Measurements from ENCODE around the gene SLC16A8. TPM values are rescaled to one million over a fixed set of nuclear protein-coding genes. Genes with fewer than 3 reads are reported as not detected.

SLC16A8 gene
- total and polyA plus RNA-seq, 2 of the 13 experiments (the other 11 are each of a cell fraction or from before 2014, with no cell fraction given) = not detected

- in situ Hi-C loops (cut with HindIII; ENCODE audit: extremely low pct_ligation_motif_present, low pct_unique_long_range_greater_than_20kb) (no loop called here), intact Hi-C loops (cut with micrococcal nuclease; ENCODE audit: unreplicated experiment) (no loop called here)
- ChIA-PET POLR2A (no interaction called here), CTCF (ENCODE audit: low intra/inter-chr PET ratio, low total read pairs) (no interaction called here)
- no peak for FAIRE-seq
- no peaks in the 10 kb centered on the region for H3K9me3 ChIP-seq (ENCODE audit: low read length)
- no peaks in the 10 kb centered on the region for H3K27me3 ChIP-seq (ENCODE audit: control insufficient read depth in 1 of 2, insufficient read depth in 2 of 2, low read length in 2 of 2)
- DNase-seq (ENCODE audit: low spot score) = no peak
- H2AFZ ChIP-seq (ENCODE audit: low read length) = no peak overlapping the region
- no peaks in the 10 kb centered on the region for H4K20me1 ChIP-seq (ENCODE audit: insufficient read depth, low read length)
- H3K4me3 ChIP-seq (replicated peaks in 1 of 3; ENCODE audit: insufficient read depth in 1 of 3, low read depth in 2 of 3, low read length in 3 of 3) = no peak overlapping the region
- H3K4me2 ChIP-seq (ENCODE audit: low read depth, low read length) = no peak overlapping the region
- 59% methylated on average over 3 of the region's 10 CpGs for WGBS (ENCODE audit: low lambda C conversion rate)
- ATAC-seq = no peak
- H3K36me3 ChIP-seq (replicated peaks in 1 of 2; ENCODE audit: control insufficient read depth in 1 of 2, insufficient read depth in 2 of 2, low read length in 2 of 2) = no peaks in the 10 kb centered on the region
- H3K79me2 ChIP-seq (ENCODE audit: insufficient read depth, low read length) = no peaks in the 10 kb centered on the region
- H3K27ac ChIP-seq (ENCODE audit: extremely low read length, insufficient read depth, low read length) = no peak overlapping the region
- BruUV-seq (replicated peaks) = no TSS peak
- no peak overlapping the region for H3K9ac ChIP-seq (ENCODE audit: insufficient read depth, low read depth, low read length)
- H3K4me1 ChIP-seq (ENCODE audit: insufficient read depth, low read length) = no peaks in the 10 kb centered on the region
- TF ChIP-seq NFKBIZ (CRISPR knock-in tag; IDR thresholded peaks at IDR 0.05) = no peak
Observed at GRCh38 chr22:38129021-38129420, 45.0 kb upstream of the SLC16A8 start.

- POLR2A ChIA-PET = no interaction called here
- H3K27ac ChIP-seq (ENCODE audit: extremely low read length, insufficient read depth, low read length) = no peak overlapping the region
- FAIRE-seq (no peak), ATAC-seq (no peak), DNase-seq (ENCODE audit: low spot score) (no peak)
- H3K36me3 ChIP-seq (replicated peaks in 1 of 2; ENCODE audit: control insufficient read depth in 1 of 2, insufficient read depth in 2 of 2, low read length in 2 of 2) = no peaks in the 10 kb centered on the region
- BruUV-seq (replicated peaks) = no TSS peak
- TF ChIP-seq ZBTB20 (CRISPR knock-in tag; IDR thresholded peaks at IDR 0.05; ENCODE audit: borderline replicate concordance, low read depth) = no peak
- no peak for TF ChIP-seq CENPT (CRISPR knock-in tag; IDR thresholded peaks at IDR 0.05; ENCODE audit: low read depth)
- no peak for TF ChIP-seq NONO (IDR thresholded peaks at IDR 0.05)
- no peak for TF ChIP-seq NONO (CRISPR knock-in tag; conservative IDR thresholded peaks at IDR 0.05)
- TF ChIP-seq ZNF34 (CRISPR knock-in tag; IDR thresholded peaks at IDR 0.05; ENCODE audit: borderline replicate concordance) = no peak
- no peaks in the 10 kb centered on the region for H3K27me3 ChIP-seq (ENCODE audit: control insufficient read depth in 1 of 2, insufficient read depth in 2 of 2, low read length in 2 of 2)
- H3K4me3 ChIP-seq (replicated peaks in 1 of 3; ENCODE audit: insufficient read depth in 1 of 3, low read depth in 2 of 3, low read length in 3 of 3) = no peak overlapping the region
- no peak overlapping the region for H3K9ac ChIP-seq (ENCODE audit: insufficient read depth, low read depth, low read length)
- no peak overlapping the region for H3K4me2 ChIP-seq (ENCODE audit: low read depth, low read length)
- H3K79me2 ChIP-seq (ENCODE audit: insufficient read depth, low read length) = no peaks in the 10 kb centered on the region
- intact Hi-C loops (cut with micrococcal nuclease; ENCODE audit: unreplicated experiment) (no loop called here), in situ Hi-C loops (cut with HindIII; ENCODE audit: extremely low pct_ligation_motif_present, low pct_unique_long_range_greater_than_20kb) (no loop called here)
- no peaks in the 10 kb centered on the region for H3K9me3 ChIP-seq (ENCODE audit: low read length)
- WGBS (ENCODE audit: low lambda C conversion rate) = 77% methylated on average over 9 of the region's 9 CpGs
- CTCF ChIA-PET (ENCODE audit: low intra/inter-chr PET ratio, low total read pairs) = no interaction called here
- no peaks in the 10 kb centered on the region for H4K20me1 ChIP-seq (ENCODE audit: insufficient read depth, low read length)
- H2AFZ ChIP-seq (ENCODE audit: low read length) = no peak overlapping the region
- no peaks in the 10 kb centered on the region for H3K4me1 ChIP-seq (ENCODE audit: insufficient read depth, low read length)
Observed at GRCh38 chr22:38127869-38128268, 43.9 kb upstream of the SLC16A8 start.
